ENCODE measurements around the gene MAGEA6.
A peak's percentile ranks its signal among the peaks of the same experiment; 100 is the strongest.
"Not testable (repeated sequence)": the region's sequence is repeated elsewhere in the genome, so short reads cannot be mapped to it uniquely, and the experiment has no call there.

The MAGEA6 gene, protein sequence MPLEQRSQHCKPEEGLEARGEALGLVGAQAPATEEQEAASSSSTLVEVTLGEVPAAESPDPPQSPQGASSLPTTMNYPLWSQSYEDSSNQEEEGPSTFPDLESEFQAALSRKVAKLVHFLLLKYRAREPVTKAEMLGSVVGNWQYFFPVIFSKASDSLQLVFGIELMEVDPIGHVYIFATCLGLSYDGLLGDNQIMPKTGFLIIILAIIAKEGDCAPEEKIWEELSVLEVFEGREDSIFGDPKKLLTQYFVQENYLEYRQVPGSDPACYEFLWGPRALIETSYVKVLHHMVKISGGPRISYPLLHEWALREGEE

DNA sequence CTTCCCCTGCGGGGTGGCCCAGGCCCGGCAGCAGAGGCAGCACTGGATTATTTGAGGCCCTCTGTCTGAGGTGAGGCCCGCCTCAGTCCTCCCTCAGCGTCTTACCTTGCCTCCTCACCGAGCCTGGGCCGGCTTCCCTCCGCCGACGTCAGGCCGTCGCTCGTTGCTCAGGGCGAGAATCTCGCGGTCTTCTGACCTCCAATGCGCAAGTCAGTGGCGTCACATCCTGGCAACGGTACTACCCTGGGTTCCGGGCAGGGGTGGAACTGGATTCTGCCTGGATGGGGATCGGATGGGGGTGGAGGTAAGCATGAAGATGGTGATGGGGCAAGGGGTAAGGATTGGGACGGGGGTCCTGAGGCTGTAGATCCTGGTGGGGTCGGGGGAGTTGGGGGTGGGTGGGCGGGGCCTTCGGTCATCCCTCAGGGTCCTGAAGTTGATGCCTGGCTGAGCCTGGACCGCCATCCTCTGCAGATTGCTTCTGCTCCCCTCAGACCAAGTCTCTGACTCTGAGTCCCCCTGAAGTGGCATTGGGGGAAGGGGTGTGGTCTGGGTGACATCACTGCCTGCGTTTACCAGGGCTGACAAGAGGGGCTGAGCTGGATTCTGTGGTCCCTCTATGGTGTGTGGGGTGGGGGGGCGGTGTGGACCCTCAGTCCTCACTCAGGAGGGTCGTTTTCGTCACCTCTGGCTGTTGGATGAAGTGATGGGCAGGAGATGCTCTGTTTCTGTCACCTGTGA, at the start of gene MAGEA6:
Gene MAGEA6 (minus strand): TSS at position 141 of the 741 bp plus-strand sequence. CDS start 2,039 bp downstream, outside the sequence.
- DNase-seq (ENCODE audit: low read depth in 1 of 2, low spot score in 1 of 2); in situ Hi-C loops (cut with HindIII; ENCODE audit: low pct_unique_long_range_greater_than_20kb, low sequenced_read_pairs): not testable (repeated sequence)

DNA sequence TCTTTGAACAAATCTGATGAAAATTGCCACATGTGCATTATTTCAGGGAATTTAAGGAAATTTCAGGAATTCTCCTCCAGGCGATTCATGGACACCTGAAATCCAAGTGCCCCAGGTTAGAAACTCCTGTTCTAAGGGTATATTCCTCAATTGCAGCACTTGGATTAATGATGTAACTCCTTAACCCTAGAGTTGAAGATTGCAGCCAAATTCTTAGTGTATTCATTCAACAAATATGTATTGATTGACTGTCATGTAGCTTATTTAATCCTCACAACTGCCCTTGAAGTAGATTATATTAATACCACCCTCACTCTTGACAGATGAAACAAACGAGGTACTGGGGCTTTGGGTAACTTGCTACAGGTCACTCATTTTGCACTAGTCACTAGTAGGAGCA, 49.8 kb upstream of the MAGEA6 start:
- DNase-seq (ENCODE audit: low read depth in 1 of 2, low spot score in 1 of 2), result no peak
- no peak for TF ChIP-seq JUND (IDR thresholded peaks at IDR 0.05; ENCODE audit: low read depth)
- in situ Hi-C loops (cut with HindIII; ENCODE audit: low pct_unique_long_range_greater_than_20kb, low sequenced_read_pairs), result no loop called here

DNA sequence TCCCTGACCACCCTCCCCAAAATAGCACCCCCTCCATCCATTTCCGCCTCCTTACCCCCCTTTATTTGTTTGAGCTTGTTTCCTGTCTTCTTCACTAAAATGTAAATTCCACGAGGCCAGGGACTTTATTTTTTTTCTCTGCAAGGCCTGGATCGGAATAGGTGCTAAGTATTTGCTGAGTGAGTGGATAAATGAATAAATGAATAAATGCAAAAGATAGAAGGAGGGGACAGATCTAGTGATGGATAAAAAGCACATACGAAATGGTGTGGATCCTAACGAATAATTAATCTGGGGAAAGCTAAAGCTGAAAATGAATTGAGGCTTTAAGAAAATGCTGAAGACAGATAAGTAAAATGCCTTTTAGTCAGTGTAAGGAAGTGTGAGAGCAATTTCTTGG, 48.9 kb upstream of the MAGEA6 start:
- no peak for DNase-seq (ENCODE audit: low read depth in 1 of 2, low spot score in 1 of 2)
- no peak for TF ChIP-seq JUND (IDR thresholded peaks at IDR 0.05; ENCODE audit: low read depth)
- in situ Hi-C loops (cut with HindIII; ENCODE audit: low pct_unique_long_range_greater_than_20kb, low sequenced_read_pairs), result no loop called here

DNA sequence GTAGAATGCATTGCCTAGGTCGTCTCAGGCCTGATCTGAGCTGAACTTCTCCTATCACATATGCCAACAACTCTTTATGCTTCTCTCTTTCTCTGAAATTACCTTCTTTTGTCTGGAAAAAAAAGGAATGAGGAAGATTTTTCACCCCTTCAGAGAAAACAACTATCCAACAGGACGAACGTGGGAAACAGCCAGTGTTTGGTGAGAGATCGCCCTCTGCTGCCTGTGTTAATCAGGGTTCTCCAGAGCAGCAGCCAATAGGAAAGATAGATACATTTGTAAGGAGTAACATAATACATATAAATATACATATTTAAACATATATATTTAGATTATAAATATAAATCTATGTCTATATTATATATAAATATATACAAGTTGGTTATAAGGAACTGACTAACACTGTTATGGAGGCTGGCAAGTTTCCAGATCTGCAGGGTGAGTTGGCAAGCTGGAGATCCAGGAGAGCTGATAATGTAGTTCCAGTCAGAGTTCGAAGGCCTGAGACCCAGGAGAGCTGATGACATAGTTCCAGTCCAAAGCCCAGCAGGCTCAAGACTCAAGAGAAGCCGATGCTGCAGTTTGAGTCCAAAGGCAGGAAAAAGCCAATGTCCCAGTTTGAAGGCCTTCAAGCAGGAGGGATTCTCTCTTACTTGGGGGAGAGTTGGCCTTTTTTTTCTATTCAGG, 47.7 kb upstream of the MAGEA6 start:
- DNase-seq (ENCODE audit: low read depth in 1 of 2, low spot score in 1 of 2), result peak; percentile 13 to 43
- in situ Hi-C loops (cut with HindIII; ENCODE audit: low pct_unique_long_range_greater_than_20kb, low sequenced_read_pairs), result no loop called here
- TF ChIP-seq JUND (IDR thresholded peaks at IDR 0.05; ENCODE audit: low read depth), result no peak

DNA sequence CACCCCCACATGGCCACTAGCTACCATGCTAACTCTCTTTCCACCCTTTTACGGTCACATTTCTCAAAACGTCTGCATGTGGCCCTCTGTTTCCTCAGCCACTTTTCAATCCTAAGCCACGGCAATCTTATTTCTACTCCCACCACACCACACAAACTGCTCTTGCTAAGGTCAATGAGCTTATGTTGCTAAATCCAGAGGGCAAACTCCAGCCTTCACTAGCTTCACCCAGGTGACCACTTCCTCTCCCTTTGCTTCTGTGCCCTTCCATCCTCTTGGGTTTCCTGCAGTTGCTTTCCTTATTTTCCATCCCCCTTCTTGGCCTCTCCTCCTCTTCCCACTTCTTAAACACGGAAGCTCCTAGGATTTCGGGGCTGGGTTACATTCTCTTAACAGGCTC, 44.6 kb upstream of the MAGEA6 start:
- no peak for TF ChIP-seq JUND (IDR thresholded peaks at IDR 0.05; ENCODE audit: low read depth)
- no peak for DNase-seq (ENCODE audit: low read depth in 1 of 2, low spot score in 1 of 2)
- in situ Hi-C loops (cut with HindIII; ENCODE audit: low pct_unique_long_range_greater_than_20kb, low sequenced_read_pairs), result no loop called here

DNA sequence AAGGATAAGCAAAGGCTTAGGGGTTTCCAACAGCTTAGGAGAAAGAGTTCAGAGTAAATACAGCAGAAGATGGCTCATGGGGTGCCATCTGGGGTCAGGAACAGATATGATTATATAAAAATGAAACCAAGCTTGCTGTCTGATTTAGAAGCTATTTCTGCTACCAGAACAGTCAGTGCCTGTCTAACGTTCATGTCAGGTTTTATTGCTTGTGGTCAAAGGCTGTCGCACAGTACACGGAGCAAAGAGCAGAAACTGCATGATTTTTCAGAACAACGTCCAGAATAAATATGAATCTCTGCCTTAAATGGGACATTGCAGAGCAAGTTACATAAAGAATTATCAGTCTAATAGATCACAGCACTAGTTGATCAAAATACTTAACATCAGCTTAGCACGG, 43.7 kb upstream of the MAGEA6 start:
- no peak for TF ChIP-seq JUND (IDR thresholded peaks at IDR 0.05; ENCODE audit: low read depth)
- in situ Hi-C loops (cut with HindIII; ENCODE audit: low pct_unique_long_range_greater_than_20kb, low sequenced_read_pairs), result no loop called here
- DNase-seq (ENCODE audit: low read depth in 1 of 2, low spot score in 1 of 2), result no peak

DNA sequence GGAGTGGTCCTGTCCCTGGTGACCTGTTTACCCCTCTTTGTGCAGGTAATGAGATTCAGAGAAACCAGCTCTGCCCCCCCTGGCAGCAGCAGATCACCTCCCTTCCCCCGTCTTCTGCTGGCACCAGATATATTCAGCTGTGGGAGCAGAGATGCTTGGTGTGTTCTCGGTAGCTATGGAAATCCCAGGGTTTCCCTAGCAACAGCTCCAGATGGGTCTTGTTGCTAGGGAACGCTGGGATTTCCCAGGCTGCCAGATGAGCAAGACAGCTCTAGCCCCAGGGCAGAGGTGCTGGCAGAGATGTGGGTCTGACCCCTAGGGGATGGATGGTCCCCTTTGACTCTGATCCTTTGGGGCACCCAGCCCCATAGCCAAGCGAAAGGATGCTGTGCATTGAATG, 40.9 kb upstream of the MAGEA6 start:
- in situ Hi-C loops (cut with HindIII; ENCODE audit: low pct_unique_long_range_greater_than_20kb, low sequenced_read_pairs), result no loop called here
- no peak for TF ChIP-seq JUND (IDR thresholded peaks at IDR 0.05; ENCODE audit: low read depth)
- no peak for DNase-seq (ENCODE audit: low read depth in 1 of 2, low spot score in 1 of 2)

DNA sequence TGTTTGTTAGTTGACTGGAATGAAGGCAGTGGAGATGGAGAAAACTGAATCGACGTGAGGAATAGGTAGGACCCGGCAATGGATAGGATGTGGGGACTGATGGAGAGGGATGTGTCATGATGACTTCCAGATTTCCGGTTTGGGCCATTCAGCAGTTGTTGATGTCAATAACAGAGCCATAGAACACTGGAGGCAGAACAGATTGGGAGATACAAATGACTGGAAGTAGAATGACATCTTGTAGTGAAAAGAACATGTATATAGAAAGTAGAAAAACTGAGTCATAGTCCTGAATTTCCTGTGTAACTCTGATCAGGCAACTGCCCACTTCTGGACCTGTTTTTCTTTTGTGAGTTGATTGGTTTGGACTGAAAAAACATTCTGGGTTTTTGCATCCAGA, 36.5 kb upstream of the MAGEA6 start:
- in situ Hi-C loops (cut with HindIII; ENCODE audit: low pct_unique_long_range_greater_than_20kb, low sequenced_read_pairs), result no loop called here
- DNase-seq (ENCODE audit: low read depth in 1 of 2, low spot score in 1 of 2), result no peak
- no peak for TF ChIP-seq JUND (IDR thresholded peaks at IDR 0.05; ENCODE audit: low read depth)

DNA sequence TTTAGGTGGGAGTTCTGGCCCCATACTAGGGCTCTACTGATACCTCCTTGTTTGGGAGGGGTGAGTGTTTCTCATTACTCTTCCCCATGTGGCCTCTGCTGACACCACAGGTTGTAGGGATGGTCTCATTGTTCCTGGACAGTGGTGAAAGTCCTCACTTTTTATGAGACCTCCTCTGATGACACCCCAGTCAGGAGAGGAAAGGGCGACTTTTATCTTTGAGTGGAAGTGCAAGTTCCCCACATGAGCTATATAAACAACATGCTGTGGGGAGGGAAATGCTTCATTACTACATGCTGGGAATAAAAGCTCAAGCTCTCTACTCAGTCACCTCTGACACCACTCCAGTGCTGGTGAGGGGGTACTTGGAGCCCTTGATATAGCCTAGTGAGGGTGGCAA, 29.5 kb upstream of the MAGEA6 start:
- DNase-seq (ENCODE audit: low read depth in 1 of 2, low spot score in 1 of 2), result no peak
- TF ChIP-seq JUND (IDR thresholded peaks at IDR 0.05; ENCODE audit: low read depth), result no peak
- in situ Hi-C loops (cut with HindIII; ENCODE audit: low pct_unique_long_range_greater_than_20kb, low sequenced_read_pairs), result no loop called here

DNA sequence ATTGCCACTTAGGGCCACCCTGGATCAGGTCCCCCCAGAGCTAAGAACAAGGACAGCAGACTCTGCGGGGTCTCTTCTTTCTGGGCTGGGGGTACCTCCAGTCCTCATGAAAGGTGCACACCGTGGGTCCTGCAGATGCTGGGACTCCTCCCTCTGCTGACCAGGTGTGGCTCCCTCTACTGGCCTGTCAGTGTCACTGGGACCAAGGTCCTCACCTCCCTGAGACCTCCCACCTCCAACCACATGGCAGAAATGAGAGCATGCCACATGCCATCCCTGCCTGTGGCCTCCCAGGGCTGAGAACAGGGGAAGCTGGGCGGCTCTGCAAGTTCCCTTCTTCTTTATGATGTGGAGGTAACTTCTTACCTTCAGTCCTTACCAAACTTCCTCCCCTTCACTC, 17.6 kb upstream of the MAGEA6 start:
- DNase-seq (ENCODE audit: low read depth in 1 of 2, low spot score in 1 of 2); in situ Hi-C loops (cut with HindIII; ENCODE audit: low pct_unique_long_range_greater_than_20kb, low sequenced_read_pairs): not testable (repeated sequence)

DNA sequence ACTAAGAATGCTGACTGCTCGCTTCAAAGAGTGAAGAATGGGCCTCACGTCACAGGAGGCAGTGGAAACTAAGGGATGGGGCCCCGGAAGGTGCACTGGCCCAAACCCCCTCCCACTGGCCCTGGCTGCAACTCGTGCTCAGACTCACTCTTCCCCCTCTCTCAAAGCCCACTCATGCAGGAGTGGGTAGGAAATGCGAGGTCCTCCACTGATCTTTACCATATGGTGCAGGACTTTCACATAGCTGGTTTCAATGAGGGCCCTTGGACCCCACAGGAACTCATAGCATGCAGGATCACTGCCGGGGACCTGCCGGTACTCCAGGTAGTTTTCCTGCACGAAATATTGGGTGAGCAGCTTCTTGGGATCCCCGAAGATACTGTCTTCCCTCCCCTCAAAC, 2.9 kb downstream of the MAGEA6 start:
- DNase-seq (ENCODE audit: low read depth in 1 of 2, low spot score in 1 of 2); in situ Hi-C loops (cut with HindIII; ENCODE audit: low pct_unique_long_range_greater_than_20kb, low sequenced_read_pairs): not testable (repeated sequence)

DNA sequence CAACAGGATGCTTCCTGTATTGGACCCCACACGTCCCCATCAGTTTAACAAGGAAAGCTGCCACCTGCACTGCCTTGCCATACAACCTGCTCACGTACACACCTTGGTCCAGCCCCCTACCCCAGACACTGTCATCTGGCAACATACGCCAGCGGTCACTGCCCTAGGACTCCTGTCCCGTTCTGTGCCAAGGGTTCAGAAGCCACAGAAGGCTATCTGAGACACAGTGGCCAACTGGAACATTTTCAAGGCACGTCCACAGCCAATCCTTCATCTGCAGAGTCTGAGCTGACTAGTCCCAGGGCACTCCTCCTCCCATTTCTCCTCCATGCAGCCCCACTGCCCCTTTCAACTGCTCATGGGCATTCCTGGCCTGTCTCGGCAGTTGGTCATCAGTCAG, 7.9 kb downstream of the MAGEA6 start:
- in situ Hi-C loops (cut with HindIII; ENCODE audit: low pct_unique_long_range_greater_than_20kb, low sequenced_read_pairs); DNase-seq (ENCODE audit: low read depth in 1 of 2, low spot score in 1 of 2): not testable (repeated sequence)

DNA sequence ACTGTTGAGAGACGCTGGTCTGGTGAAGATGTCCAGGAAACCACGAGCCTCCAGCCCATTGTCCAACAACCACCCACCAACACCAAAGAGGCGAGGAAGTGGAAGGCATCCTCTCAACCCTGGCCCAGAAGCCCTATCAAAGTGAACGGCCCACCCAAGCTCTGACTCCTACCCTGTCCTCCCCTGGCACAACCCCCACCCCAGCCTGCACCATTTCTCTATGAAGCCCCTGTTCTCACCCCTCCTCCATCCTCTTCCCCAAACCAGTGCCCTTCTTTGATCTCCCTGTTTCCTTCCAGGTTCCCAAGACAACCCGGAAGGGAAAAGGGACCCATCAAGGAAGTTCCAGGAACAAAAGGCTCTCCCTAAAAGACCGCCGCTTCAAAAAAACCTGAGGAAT, 9.9 kb downstream of the MAGEA6 start:
- in situ Hi-C loops (cut with HindIII; ENCODE audit: low pct_unique_long_range_greater_than_20kb, low sequenced_read_pairs); DNase-seq (ENCODE audit: low read depth in 1 of 2, low spot score in 1 of 2): not testable (repeated sequence)

DNA sequence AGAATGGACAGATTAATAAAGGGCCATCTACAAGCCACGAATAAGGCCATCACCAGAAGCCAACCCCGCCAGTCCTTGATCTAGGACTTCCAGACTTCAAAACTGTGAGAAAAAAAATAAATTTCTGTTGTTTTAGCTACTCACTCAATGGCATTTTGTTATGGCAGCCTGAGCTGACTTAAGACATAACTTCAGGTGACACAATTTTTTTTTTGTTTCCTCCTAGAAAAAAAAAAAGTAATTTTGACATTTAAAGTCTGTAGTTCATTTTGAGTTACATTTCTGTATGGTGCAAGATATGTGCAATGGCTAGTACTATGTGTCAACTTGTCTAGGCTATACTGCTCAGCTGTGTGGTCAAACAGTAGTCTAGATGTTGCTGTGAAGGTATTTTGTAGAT, 10.6 kb downstream of the MAGEA6 start, which contains the start of gene CSAG3:
Gene CSAG3 (plus strand): TSS at position 301 of the 400 bp plus-strand sequence.
- DNase-seq (ENCODE audit: low read depth in 1 of 2, low spot score in 1 of 2); in situ Hi-C loops (cut with HindIII; ENCODE audit: low pct_unique_long_range_greater_than_20kb, low sequenced_read_pairs): not testable (repeated sequence)

DNA sequence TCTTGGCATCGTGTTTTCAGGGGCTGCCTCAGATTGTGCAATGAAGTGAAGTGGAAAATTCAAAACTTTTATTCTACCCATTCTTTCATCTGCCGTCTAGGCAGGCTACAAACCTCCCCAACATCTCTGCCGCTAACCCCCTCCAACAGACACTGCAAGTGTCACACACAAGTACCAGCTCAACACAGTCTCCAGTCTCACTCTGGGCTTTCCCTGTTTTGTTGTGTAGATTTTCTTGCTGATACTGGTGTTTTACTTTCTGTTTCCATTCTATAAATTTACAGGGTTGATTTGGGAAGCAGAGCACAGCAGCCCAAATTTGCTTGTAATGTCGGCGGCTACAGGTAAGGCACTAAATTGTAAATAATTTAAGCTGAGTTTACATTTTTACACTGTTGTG, 14.6 kb downstream of the MAGEA6 start:
- in situ Hi-C loops (cut with HindIII; ENCODE audit: low pct_unique_long_range_greater_than_20kb, low sequenced_read_pairs); DNase-seq (ENCODE audit: low read depth in 1 of 2, low spot score in 1 of 2): not testable (repeated sequence)

DNA sequence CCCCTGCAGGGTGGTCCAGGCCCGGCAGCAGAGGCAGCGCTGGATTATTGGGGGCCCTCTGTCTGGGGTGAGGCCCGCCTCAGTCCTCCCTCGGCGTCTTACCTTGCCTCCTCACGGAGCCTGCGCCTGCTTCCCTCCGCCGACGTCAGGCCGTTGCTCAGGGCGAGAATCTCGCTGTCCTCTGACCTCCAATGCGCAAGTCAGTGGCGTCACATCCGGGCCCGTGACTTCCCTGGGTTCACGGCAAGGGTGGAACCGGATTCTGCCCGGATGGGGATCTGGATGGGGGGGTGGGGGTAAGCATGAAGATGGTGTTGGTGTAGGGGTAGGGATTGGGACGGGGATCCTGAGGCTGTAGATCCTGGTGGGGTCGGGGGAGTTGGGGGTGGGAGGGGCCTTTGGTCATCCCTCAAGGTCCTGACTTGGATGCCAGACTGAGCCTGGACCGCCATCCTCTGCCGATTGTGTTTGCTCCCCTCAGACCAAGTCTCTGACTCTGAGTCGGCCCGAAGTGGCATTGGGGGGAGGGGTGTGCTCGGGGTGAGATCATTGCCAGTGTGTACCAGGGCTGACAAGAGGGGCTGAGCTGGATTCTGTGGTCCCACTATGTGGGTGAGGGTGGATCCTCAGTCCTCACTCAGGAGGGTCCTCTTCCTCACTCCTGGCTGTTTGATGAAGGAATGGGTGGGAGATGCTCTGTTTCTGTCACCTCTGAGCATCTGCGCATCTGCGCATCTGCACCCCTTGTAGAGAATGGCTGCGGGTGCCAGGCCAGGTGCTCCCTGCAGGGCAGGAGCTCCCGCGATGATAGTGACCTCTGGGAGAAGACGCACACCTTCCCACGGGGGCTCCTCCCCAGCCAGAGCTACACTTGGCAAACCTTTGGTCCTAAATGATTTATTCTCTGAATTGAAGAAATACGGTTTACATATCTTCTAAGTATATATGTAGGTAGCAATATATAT, 15.5 kb downstream of the MAGEA6 start, which contains the start of gene MAGEA2:
Gene MAGEA2 (minus strand): TSS at position 157 of the 965 bp plus-strand sequence. CDS start 2,479 bp downstream, outside the sequence.
- DNase-seq (ENCODE audit: low read depth in 1 of 2, low spot score in 1 of 2); in situ Hi-C loops (cut with HindIII; ENCODE audit: low pct_unique_long_range_greater_than_20kb, low sequenced_read_pairs): not testable (repeated sequence)
